Endothelial cell (in vitro differentiated cells): ENCODE data around the gene AKNA. TPM values are rescaled to one million over a fixed set of nuclear protein-coding genes. Genes with fewer than 3 reads are reported as not detected.

Experiments used
- DNase-seq: peaks from one replicate; pipeline ENCODE4 v3.0.0; 2021; ENCODE audit warnings: low spot score
- H3K27ac Mint-ChIP-seq: one replicate; pipeline ENCODE4 v1.8.0; 2021; ENCODE audit warnings: mixed read lengths, inconsistent platforms; ENCODE audit not compliant: unreplicated experiment
- H3K27me3 Mint-ChIP-seq: one replicate; pipeline ENCODE4 v1.8.0; 2021; ENCODE audit warnings: mild to moderate bottlenecking, moderate library complexity, mixed read lengths, inconsistent platforms; ENCODE audit not compliant: unreplicated experiment
- H3K36me3 Mint-ChIP-seq: one replicate; pipeline ENCODE4 v1.8.0; 2021; ENCODE audit warnings: mild to moderate bottlenecking, low read depth, mixed read lengths, inconsistent platforms; ENCODE audit not compliant: unreplicated experiment
- H3K4me1 Mint-ChIP-seq: one replicate; pipeline ENCODE4 v1.8.0; 2021; ENCODE audit warnings: mild to moderate bottlenecking, mixed read lengths, inconsistent platforms; ENCODE audit not compliant: unreplicated experiment
- H3K4me3 Mint-ChIP-seq: one replicate; pipeline ENCODE4 v1.8.0; 2021; ENCODE audit warnings: mild to moderate bottlenecking, mixed read lengths, inconsistent platforms; ENCODE audit not compliant: unreplicated experiment
- H3K9me3 Mint-ChIP-seq: one replicate; pipeline ENCODE4 v1.8.0; 2021; ENCODE audit warnings: mixed read lengths, inconsistent platforms; ENCODE audit not compliant: unreplicated experiment
- total RNA-seq: library from RNA; stranded (reverse); fragmentation: NEBNext Ultra II Directional; extraction: Animal tissue kit (Norgen Biotek cat#: 25700); gene quantifications from one replicate; pipeline ENCODE4 v1.2.1, GENCODE V29; 2021; ENCODE audit not compliant: unreplicated experiment
- TF ChIP-seq, protein P1 (sequence below): fragments of 200-600 bp; sonication (generic); IDR thresholded peaks from one replicate; pipeline ENCODE4 v1.5.0; 2021; ENCODE audit warnings: antibody characterized with exemption; ENCODE audit not compliant: unreplicated experiment

Gene AKNA
- total RNA-seq, 1 donor from 2014 or later: 79.1 TPM

DNA sequence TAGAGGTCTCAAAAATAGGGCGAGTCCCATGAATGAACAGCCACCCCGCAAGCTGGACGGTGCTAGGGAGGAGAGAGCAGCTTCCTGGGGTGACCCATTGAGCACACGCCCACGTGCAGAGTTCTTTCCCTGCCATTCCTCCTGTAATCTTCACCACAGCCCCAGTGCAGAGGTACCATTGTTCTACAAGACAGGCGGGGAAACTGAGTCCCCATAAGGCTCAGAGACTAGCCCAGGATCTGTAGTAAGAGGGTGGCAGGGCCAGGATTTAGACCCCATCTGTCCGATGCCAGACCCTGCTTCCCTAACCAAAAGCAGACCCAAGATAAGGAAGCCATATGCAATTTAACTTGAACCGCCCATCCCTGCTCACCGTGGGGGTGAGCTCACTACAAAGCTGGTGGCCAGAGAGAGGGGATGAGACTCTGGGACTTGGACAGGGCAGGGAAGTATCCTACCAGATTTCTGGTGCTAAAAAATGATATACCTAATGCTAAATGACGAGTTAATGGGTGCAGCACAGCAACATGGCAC, 101.6 kb downstream of the AKNA start:
- DNase-seq: no peak
- TF ChIP-seq, protein P1, sequence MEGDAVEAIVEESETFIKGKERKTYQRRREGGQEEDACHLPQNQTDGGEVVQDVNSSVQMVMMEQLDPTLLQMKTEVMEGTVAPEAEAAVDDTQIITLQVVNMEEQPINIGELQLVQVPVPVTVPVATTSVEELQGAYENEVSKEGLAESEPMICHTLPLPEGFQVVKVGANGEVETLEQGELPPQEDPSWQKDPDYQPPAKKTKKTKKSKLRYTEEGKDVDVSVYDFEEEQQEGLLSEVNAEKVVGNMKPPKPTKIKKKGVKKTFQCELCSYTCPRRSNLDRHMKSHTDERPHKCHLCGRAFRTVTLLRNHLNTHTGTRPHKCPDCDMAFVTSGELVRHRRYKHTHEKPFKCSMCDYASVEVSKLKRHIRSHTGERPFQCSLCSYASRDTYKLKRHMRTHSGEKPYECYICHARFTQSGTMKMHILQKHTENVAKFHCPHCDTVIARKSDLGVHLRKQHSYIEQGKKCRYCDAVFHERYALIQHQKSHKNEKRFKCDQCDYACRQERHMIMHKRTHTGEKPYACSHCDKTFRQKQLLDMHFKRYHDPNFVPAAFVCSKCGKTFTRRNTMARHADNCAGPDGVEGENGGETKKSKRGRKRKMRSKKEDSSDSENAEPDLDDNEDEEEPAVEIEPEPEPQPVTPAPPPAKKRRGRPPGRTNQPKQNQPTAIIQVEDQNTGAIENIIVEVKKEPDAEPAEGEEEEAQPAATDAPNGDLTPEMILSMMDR: no peak
- Mint-ChIP-seq H3K27me3 (peaks cover 5% of the 10 kb centered on the region), H3K4me3 (no peak overlapping the region), H3K27ac (no peak overlapping the region), H3K4me1 (peaks cover 12% of the 10 kb centered on the region), H3K36me3 (peaks cover 20% of the 10 kb centered on the region), H3K9me3 (no peaks in the 10 kb centered on the region)

DNA sequence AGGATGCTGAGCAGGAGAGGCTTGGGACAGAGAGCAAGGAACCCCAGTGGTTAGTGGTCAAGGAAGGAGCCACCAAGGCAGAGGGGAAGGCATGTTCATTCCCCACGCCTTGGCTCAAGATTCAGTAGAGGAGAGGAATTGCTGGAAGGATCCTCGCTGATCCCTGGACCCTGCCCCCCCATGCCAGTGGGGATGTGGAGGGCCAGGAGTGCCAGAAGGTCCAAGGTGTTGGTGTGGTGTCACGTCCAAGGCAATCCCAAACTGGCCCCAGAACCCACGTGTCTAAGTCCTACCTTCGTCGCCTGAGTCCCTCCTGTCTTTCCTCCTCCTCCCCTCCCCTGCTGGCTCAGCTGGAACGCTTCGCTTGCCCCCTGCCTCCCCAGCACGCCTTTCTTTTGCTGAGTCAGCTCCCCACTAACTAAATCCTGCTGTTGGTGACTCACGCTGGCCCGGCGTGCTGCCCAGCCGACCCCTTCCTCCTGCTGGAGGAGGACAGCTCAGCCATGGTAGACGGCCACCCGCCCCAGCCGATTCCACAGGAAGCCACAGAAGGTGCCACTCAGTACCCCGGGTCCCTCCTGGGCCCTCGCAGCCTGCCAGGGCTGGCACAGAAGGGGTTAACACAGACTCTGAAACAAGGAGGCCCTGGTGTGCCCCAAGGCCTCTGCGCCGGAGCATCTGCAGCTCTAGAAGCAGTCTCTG, 102.5 kb downstream of the AKNA start:
- peaks cover 20% of the 10 kb centered on the region for H3K4me1 Mint-ChIP-seq
- H3K9me3 Mint-ChIP-seq: no peaks in the 10 kb centered on the region
- peaks cover 5% of the 10 kb centered on the region for H3K27me3 Mint-ChIP-seq
- peak overlapping the region; percentile 73 for H3K4me3 Mint-ChIP-seq
- TF ChIP-seq, protein P1: no peak
- H3K36me3 Mint-ChIP-seq: peaks cover 15% of the 10 kb centered on the region
- DNase-seq: no peak
- H3K27ac Mint-ChIP-seq: no peak overlapping the region

DNA sequence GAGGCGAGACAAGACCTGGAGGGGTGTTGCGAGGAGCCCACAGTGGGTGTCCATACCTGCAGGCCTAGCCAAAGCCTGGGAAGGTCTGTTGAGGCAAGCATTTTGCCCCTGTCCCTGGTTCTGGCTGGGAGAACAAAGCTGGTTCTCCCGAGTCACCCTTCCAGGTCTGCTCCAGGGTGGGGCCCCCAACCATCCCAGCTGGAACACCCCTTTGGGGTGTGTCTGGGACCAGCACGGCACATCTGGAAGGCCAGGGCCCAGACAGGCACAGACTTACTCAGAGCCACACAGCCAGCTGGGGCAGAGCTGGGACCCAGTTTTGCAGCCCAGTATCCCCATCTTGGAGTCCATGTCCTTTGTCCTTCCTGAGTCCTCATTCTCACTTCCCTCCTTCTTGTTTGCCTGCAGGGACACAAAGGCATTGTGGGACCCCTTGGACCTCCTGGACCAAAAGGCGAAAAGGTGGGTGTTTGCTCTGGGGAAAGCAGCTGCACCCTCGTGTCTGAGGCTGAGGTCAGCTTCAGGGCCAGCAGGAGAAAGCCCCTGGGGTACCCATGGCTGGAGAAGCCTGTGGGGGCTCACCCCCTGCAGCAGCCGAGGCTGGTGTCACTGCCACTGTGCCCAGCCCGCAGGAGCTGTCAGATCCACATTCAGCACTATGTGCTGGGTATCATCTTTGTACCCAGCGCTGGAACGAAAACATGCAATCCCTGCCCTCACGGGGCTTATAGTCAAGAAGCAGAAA, 103.3 kb downstream of the AKNA start:
- peak overlapping the region; percentile 73 for H3K4me3 Mint-ChIP-seq
- TF ChIP-seq, protein P1: no peak
- H3K36me3 Mint-ChIP-seq: peaks cover 15% of the 10 kb centered on the region
- DNase-seq: no peak
- no peaks in the 10 kb centered on the region for H3K9me3 Mint-ChIP-seq
- H3K4me1 Mint-ChIP-seq: peaks cover 20% of the 10 kb centered on the region
- no peak overlapping the region for H3K27ac Mint-ChIP-seq
- H3K27me3 Mint-ChIP-seq: peaks cover 5% of the 10 kb centered on the region

Other genes starting within 250 kb of the AKNA start
- 61.4 TPM for gene COL27A1, start 232.4 kb downstream of the AKNA start, total RNA-seq
- not detected for gene ORM1, start 64.9 kb downstream of the AKNA start, total RNA-seq
- gene ORM2, start 58.1 kb downstream of the AKNA start, total RNA-seq: not detected
- 4.1 TPM for gene WHRN, start 117.5 kb upstream of the AKNA start, total RNA-seq
- 96.0 TPM for gene ATP6V1G1, start 199.8 kb upstream of the AKNA start, total RNA-seq
- 1.6 TPM for gene TMEM268, start 223.3 kb upstream of the AKNA start, total RNA-seq